K562 (cell line): ENCODE results near the gene PRUNE1. TPM values are rescaled to one million over a fixed set of nuclear protein-coding genes. Genes with fewer than 3 reads are reported as not detected.

ENCODE experiments used
- ATAC-seq: fragments of 200-7000 bp; cut with Tn5 transposase; 3 replicates; pipeline ENCODE4 v1.9.1; 2020; ENCODE audit warnings: moderate library complexity
- BruUV-seq: library from RNA; stranded (reverse); fragments of 400-500 nt; replicated peaks from 2 replicates; lab custom pipeline; 2021; lab: Mats Ljungman, UMichigan
- CTCF ChIA-PET: fragments of 300-600 bp; formaldehyde crosslinking; extraction: SDS; loops from one replicate; lab custom pipeline; 2021; ENCODE audit warnings: low intra/inter-chr PET ratio; lab: Yijun Ruan, JAX
- POLR2A ChIA-PET: fragments of 300-600, 350-650 bp; sonication (Branson Sonifier 250); formaldehyde crosslinking; extraction: SDS; loops from one replicate; lab custom pipeline; 2021; ENCODE audit warnings: antibody characterized with exemption, inconsistent platforms; lab: Yijun Ruan, JAX
- DNase-seq, 4 experiments: peaks; one replicate each; pipeline versions ENCODE4 v3.0.0 to v3.0.0-alpha.2; 2011 to 2018; ENCODE audit warnings: low spot score in 3 of 4, mixed read lengths in 3 of 4; ENCODE audit errors: extremely low read depth in 1 of 4
- FAIRE-seq: peaks from 2 replicates; lab custom pipeline; 2011; peaks lifted over from hg19 to GRCh38; lab: Jason Lieb, UNC
- H2AFZ ChIP-seq: 2 replicates; pipeline ENCODE4 v1.6.0; 2011; ENCODE audit warnings: low read depth, low read length, control low read depth, inconsistent platforms
- H3K27ac ChIP-seq: fragments of 200-600 bp; 3 replicates; pipeline ENCODE4 v1.8.0; 2011; ENCODE audit warnings: low read depth, mild to moderate bottlenecking, control low read depth, inconsistent platforms, low read length, moderate library complexity, mixed read lengths; ENCODE audit errors: extremely low read depth
- H3K27me3 ChIP-seq, 2 experiments: fragments of 300-600 bp in 1 of 2; 2 replicates in 1 of 2; 3 replicates in 1 of 2; pipeline versions ENCODE4 v1.6.0 to v1.8.0; 2011; ENCODE audit warnings: inconsistent platforms in 2 of 2, low read length in 2 of 2, mild to moderate bottlenecking in 1 of 2, mixed read lengths in 1 of 2, moderate library complexity in 1 of 2; ENCODE audit not compliant: control insufficient read depth in 2 of 2, insufficient read depth in 2 of 2
- H3K36me3 ChIP-seq: fragments of 300-600 bp; 3 replicates; pipeline ENCODE4 v1.8.0; 2011; ENCODE audit warnings: mild to moderate bottlenecking, low read length, inconsistent platforms; ENCODE audit not compliant: control insufficient read depth, insufficient read depth
- H3K4me1 ChIP-seq, 2 experiments: fragments of 200-600 bp in 1 of 2; replicated peaks in 1 of 2; 2 replicates in 1 of 2; 3 replicates in 1 of 2; pipeline versions ENCODE4 v1.5.1 to v1.8.0; 2011; ENCODE audit warnings: inconsistent platforms in 2 of 2, low read length in 2 of 2, mild to moderate bottlenecking in 1 of 2, mixed read lengths in 1 of 2, moderate library complexity in 1 of 2; ENCODE audit not compliant: control insufficient read depth in 2 of 2, insufficient read depth in 2 of 2
- H3K4me2 ChIP-seq: 2 replicates; pipeline ENCODE4 v1.6.1; 2011; ENCODE audit warnings: low read length, control low read depth, inconsistent platforms, mixed read lengths; ENCODE audit not compliant: insufficient read depth
- H3K4me3 ChIP-seq: fragments of 200-600 bp; sonication (generic), shearing (Covaris generic); 2 replicates; pipeline ENCODE4 v1.5.1; 2016; ENCODE audit warnings: control low read depth, inconsistent platforms
- H3K79me2 ChIP-seq: fragments of 200-600 bp; 3 replicates; pipeline ENCODE4 v1.8.0; 2011; ENCODE audit warnings: low read length, inconsistent platforms; ENCODE audit not compliant: control insufficient read depth, insufficient read depth
- H3K9ac ChIP-seq, 2 experiments: 2 replicates each; pipeline versions ENCODE4 v1.6.0 to v1.6.1; 2011; ENCODE audit warnings: low read depth in 2 of 2, low read length in 2 of 2, control low read depth in 1 of 2, inconsistent platforms in 1 of 2, mild to moderate bottlenecking in 1 of 2, mixed read lengths in 1 of 2; ENCODE audit not compliant: insufficient read depth in 1 of 2
- H3K9me1 ChIP-seq: one replicate; pipeline ENCODE4 v1.6.0; 2011; ENCODE audit warnings: inconsistent platforms, mild to moderate bottlenecking, low read length, moderate library complexity; ENCODE audit not compliant: control insufficient read depth, insufficient read depth
- H3K9me3 ChIP-seq: replicated peaks from 2 replicates; pipeline ENCODE4 v1.5.1; 2011; ENCODE audit warnings: low read depth, low read length, inconsistent platforms; ENCODE audit not compliant: control insufficient read depth, insufficient read depth
- H4K20me1 ChIP-seq: replicated peaks from 2 replicates; pipeline ENCODE4 v1.6.1; 2011; ENCODE audit warnings: low read length, inconsistent platforms, mixed read lengths; ENCODE audit not compliant: control insufficient read depth, insufficient read depth
- ARID4B ChIP-seq: sonication (generic); formaldehyde crosslinking; IDR thresholded peaks from 2 replicates; pipeline ENCODE4 v1.8.0; 2022; ENCODE audit warnings: mild to moderate bottlenecking, missing genetic modification reagents
- BDP1 ChIP-seq: IDR thresholded peaks from 3 replicates; pipeline ENCODE4 v1.6.1; 2011; ENCODE audit not compliant: insufficient read length, insufficient read depth
- CBX5 ChIP-seq: IDR thresholded peaks from 2 replicates; pipeline ENCODE4 v1.6.1; 2014; ENCODE audit warnings: low read depth, borderline replicate concordance
- CHD1 ChIP-seq: fragments of 200-600 bp; sonication (generic); IDR thresholded peaks from one replicate; pipeline ENCODE4 v1.6.1; 2012; ENCODE audit warnings: mild to moderate bottlenecking, moderate library complexity, low read length, inconsistent platforms
- JUNB ChIP-seq: fragments of 450-650 bp; formaldehyde crosslinking; conservative IDR thresholded peaks from 2 replicates; pipeline ENCODE4 v1.4.0; 2020; ENCODE audit warnings: mild to moderate bottlenecking
- JUND ChIP-seq, 2 experiments: IDR thresholded peaks; 2 replicates in 1 of 2; 3 replicates in 1 of 2; pipeline ENCODE4 v1.6.1; 2011; ENCODE audit warnings: borderline replicate concordance in 2 of 2, low read depth in 2 of 2, low read length in 2 of 2, improper control_type of control experiment in 1 of 2, missing biosample characterization in 1 of 2, missing genetic modification characterization in 1 of 2, missing genetic modification reagents in 1 of 2
- KAT2B ChIP-seq: IDR thresholded peaks from one replicate; pipeline ENCODE4 v1.6.1; 2012; ENCODE audit warnings: low read depth, mild to moderate bottlenecking, control low read depth, inconsistent platforms, low read length, moderate library complexity
- KHSRP ChIP-seq: fragments of 450-650 bp; IDR thresholded peaks from 2 replicates; pipeline ENCODE4 v1.6.1; 2017
- MBD2 ChIP-seq: sonication (generic); IDR thresholded peaks from 2 replicates; pipeline ENCODE4 v1.6.1; 2016; ENCODE audit warnings: low read depth, borderline replicate concordance
- MEIS2 ChIP-seq: fragments of 450-650 bp; IDR thresholded peaks from 2 replicates; pipeline ENCODE4 v1.6.1; 2014; ENCODE audit warnings: mild to moderate bottlenecking; ENCODE audit not compliant: partially characterized antibody
- RNF2 ChIP-seq: sonication (generic); IDR thresholded peaks from 2 replicates; pipeline ENCODE4 v1.6.1; 2016
- SAFB2 ChIP-seq: fragments of 200-400 bp; formaldehyde crosslinking; IDR thresholded peaks from 2 replicates; pipeline ENCODE4 v1.6.1; 2018; ENCODE audit warnings: borderline replicate concordance, low read length, low read depth, moderate library complexity; ENCODE audit not compliant: severe bottlenecking
- SNIP1 ChIP-seq: fragments of 450-650 bp; IDR thresholded peaks from 2 replicates; pipeline ENCODE4 v1.7.1; 2017; ENCODE audit warnings: low read depth, mild to moderate bottlenecking
- STAT5B ChIP-seq: fragments of 250-450 bp; sonication (Bioruptor Pico); IDR thresholded peaks from 2 replicates; pipeline ENCODE4 v1.8.0; 2021; ENCODE audit warnings: mild to moderate bottlenecking, inconsistent platforms
- ZBTB26 ChIP-seq: fragments of 450-650 bp; formaldehyde crosslinking; IDR thresholded peaks from 2 replicates; pipeline ENCODE4 v1.4.0; 2022; ENCODE audit warnings: missing genetic modification characterization
- WGBS: fragments of 100-300 bp; shearing (Covaris generic); methylation state at CpG from one replicate; pipeline ENCODE4 v1.1.6; 2016; ENCODE audit warnings: low coverage, mixed read lengths; ENCODE audit not compliant: insufficient coverage; ENCODE audit errors: missing lambda C conversion rate; 5-methylcytosine and 5-hydroxymethylcytosine counted together
- in situ Hi-C: fragments of 300-500 bp; cut with MboI; formaldehyde crosslinking; loops from 4 replicates; pipeline ENCODE4 v1.15.0; 2018; ENCODE audit warnings: inconsistent platforms, mixed read lengths
- intact Hi-C: fragments of 100-400 bp; cut with micrococcal nuclease; formaldehyde crosslinking; loops from 2 replicates; pipeline ENCODE4 v1.14.2; 2022
- polyA plus RNA-seq, 8 experiments: library from polyadenylated mRNA; depleted of rRNA in 4 of 8; stranded (reverse) in 5 of 8; unstranded in 3 of 8; fragments of >200 nt; fragmentation: Nextera tagmentation in 2 of 8; fragmentation: Illumina TruSeq in 1 of 8; extraction: Ambion mirVana in 2 of 8; extraction: Trizol in 1 of 8; gene quantifications; 2 replicates each; pipeline versions ENCODE4 v1.2.1 to v1.2.3, GENCODE V29; 2011 to 2014; ENCODE audit warnings: inconsistent platforms in 1 of 8, missing spikeins in 1 of 8
- total RNA-seq, 7 experiments: library from RNA; depleted of rRNA in 6 of 7; stranded (reverse); fragments of >200 nt in 6 of 7; fragmentation: Illumina TruSeq in 2 of 7; extraction: Trizol in 2 of 7; gene quantifications; 2 replicates each; pipeline versions ENCODE4 v1.2.1 to v1.2.3, GENCODE V29; 2011 to 2021; ENCODE audit warnings: low replicate concordance in 1 of 7

PRUNE1 gene
- total and polyA plus RNA-seq, 9 of the 15 experiments (the other 6 are each of a cell fraction or from before 2014, with no cell fraction given) = 16.7 to 48.3 (median 26.2) TPM

GRCh38 chr1:150999051-150999674 lies 9.1 kb upstream of the PRUNE1 start:
- H3K9ac ChIP-seq = peak overlapping the region; percentile 67 to 91
- DNase-seq = peak; percentile 61 to 87 (median 71)
- TF ChIP-seq MBD2 (no peak), SNIP1 (no peak), SAFB2 (no peak), STAT5B (CRISPR knock-in tag) (no peak), ZBTB26 (CRISPR knock-in tag) (no peak), JUND (IDR thresholded peaks at IDR 0.05; ENCODE audit: borderline replicate concordance, low read depth, low read length) (peak; percentile 76), JUND (tag; IDR thresholded peaks at IDR 0.05; ENCODE audit: borderline replicate concordance, low read depth, low read length) (peak; percentile 82; the same call in 2 of the 3 replicates), JUNB (CRISPR knock-in tag) (no peak), MEIS2 (peak; percentile 1), ARID4B (no peak; the same call in 1 of the 2 replicates), BDP1 (no peak), KHSRP (no peak), CBX5 (no peak), KAT2B (no peak), CHD1 (no peak), RNF2 (peak; percentile 35; the same call in 1 of the 2 replicates)

More at GRCh38 chr1:150999051-150999674, 9.1 kb upstream of the PRUNE1 start:
- no TSS peak for BruUV-seq
- H3K27ac ChIP-seq = peak overlapping the region; percentile 80
- intact Hi-C loops (loop anchor here (5.0 to 10.0 kb wide), 3 partner anchors 164 to 742 kb away; partner anchors contain the start of gene CA14), in situ Hi-C loops (loop anchor here (5.0 to 10.0 kb wide), 2 partner anchors 434 to 742 kb away; partner anchors contain the start of gene CA14)
- CTCF ChIA-PET = no interaction called here
- 5% methylated on average over 16 of the region's 17 CpGs for WGBS
- POLR2A ChIA-PET = interaction anchor here (0.7 to 1.8 kb wide), 8 partner anchors 9 to 763 kb away, joined by 3 to 7 read pairs (median 3); partner anchors contain the start of gene ANP32E
- ATAC-seq (peak; percentile 74), FAIRE-seq (peak; percentile 87)
- H4K20me1 ChIP-seq = no peaks in the 10 kb centered on the region
- no peaks in the 10 kb centered on the region for H3K27me3 ChIP-seq
- H3K4me1 ChIP-seq = peaks cover 42 to 52% of the 10 kb centered on the region in 2 experiments
- H3K36me3 ChIP-seq = peaks cover 11% of the 10 kb centered on the region; the same call in 2 of the 3 replicates
- H3K79me2 ChIP-seq = no peaks in the 10 kb centered on the region
- peak overlapping the region; percentile 67 for H3K4me2 ChIP-seq
- H2AFZ ChIP-seq = peak overlapping the region; percentile 88
- H3K9me1 ChIP-seq = no peaks in the 10 kb centered on the region
- no peak overlapping the region for H3K4me3 ChIP-seq
- no peaks in the 10 kb centered on the region for H3K9me3 ChIP-seq
